HG03066 (cell line): ENCODE results near the gene OSM.

Experiments used
- ATAC-seq: cut with Tn5 transposase; IDR thresholded peaks from one replicate; pipeline ENCODE4 v1.9.1; 2021; ENCODE audit warnings: low read depth; ENCODE audit not compliant: unreplicated experiment

The OSM gene

GRCh38 chr22:30266445-30267381 is at the start of gene OSM:
OSM (minus strand) TSS chr22:30266851; CDS start chr22:30266799, 52 bp downstream.
- no peak for ATAC-seq

GRCh38 chr22:30315962-30316576 is 49.4 kb upstream of the OSM start:
- no peak for ATAC-seq

GRCh38 chr22:30314915-30315314 is 48.3 kb upstream of the OSM start:
- ATAC-seq: no peak

GRCh38 chr22:30313527-30314363 is 47.1 kb upstream of the OSM start:
- no peak for ATAC-seq

GRCh38 chr22:30312053-30312452 is 45.4 kb upstream of the OSM start:
- ATAC-seq: no peak

- ATAC-seq: no peak
These were observed 44.5 kb upstream of the OSM start for GRCh38 chr22:30310881-30311771.

- ATAC-seq: no peak
These were observed 43.5 kb upstream of the OSM start for GRCh38 chr22:30309951-30310741.

GRCh38 chr22:30308518-30309230 is 42.0 kb upstream of the OSM start:
- ATAC-seq: no peak

GRCh38 chr22:30308093-30308492 is 41.4 kb upstream of the OSM start:
- ATAC-seq: no peak

GRCh38 chr22:30307041-30307574 is 40.5 kb upstream of the OSM start:
- no peak for ATAC-seq

GRCh38 chr22:30306627-30307011 is 40.0 kb upstream of the OSM start:
- no peak for ATAC-seq

- no peak for ATAC-seq
These were observed 39.4 kb upstream of the OSM start for GRCh38 chr22:30305906-30306626.

- no peak for ATAC-seq
These were observed 38.9 kb upstream of the OSM start for GRCh38 chr22:30305519-30305905.

GRCh38 chr22:30304495-30305244 is 38.0 kb upstream of the OSM start:
- no peak for ATAC-seq

- ATAC-seq: no peak
These were observed 36.1 kb upstream of the OSM start for GRCh38 chr22:30302810-30303138.

GRCh38 chr22:30301995-30302809 is 35.6 kb upstream of the OSM start:
- ATAC-seq: no peak
